Esophagus squamous epithelium (tissue), 4 donors: ENCODE results near the gene PTPRN2.

Source experiments
- POLR2A ChIP-seq, 4 donors: fragments of 450-650 bp; IDR thresholded peaks; one replicate each; pipeline ENCODE4 v1.6.1; 2017; ENCODE audit warnings: antibody characterized with exemption in 4 of 4, mild to moderate bottlenecking in 4 of 4, moderate library complexity in 3 of 4
- TF ChIP-seq, protein P1 (sequence below), 6 experiments: fragments of 450-650 bp in 4 of 6; fragments of 200-600 bp in 2 of 6; sonication (generic) in 2 of 6; IDR thresholded peaks; one replicate each; pipeline ENCODE4 v1.5.1; 2016 to 2019; ENCODE audit warnings: antibody characterized with exemption in 6 of 6, mild to moderate bottlenecking in 4 of 6, moderate library complexity in 4 of 6

- TF ChIP-seq, protein P1, sequence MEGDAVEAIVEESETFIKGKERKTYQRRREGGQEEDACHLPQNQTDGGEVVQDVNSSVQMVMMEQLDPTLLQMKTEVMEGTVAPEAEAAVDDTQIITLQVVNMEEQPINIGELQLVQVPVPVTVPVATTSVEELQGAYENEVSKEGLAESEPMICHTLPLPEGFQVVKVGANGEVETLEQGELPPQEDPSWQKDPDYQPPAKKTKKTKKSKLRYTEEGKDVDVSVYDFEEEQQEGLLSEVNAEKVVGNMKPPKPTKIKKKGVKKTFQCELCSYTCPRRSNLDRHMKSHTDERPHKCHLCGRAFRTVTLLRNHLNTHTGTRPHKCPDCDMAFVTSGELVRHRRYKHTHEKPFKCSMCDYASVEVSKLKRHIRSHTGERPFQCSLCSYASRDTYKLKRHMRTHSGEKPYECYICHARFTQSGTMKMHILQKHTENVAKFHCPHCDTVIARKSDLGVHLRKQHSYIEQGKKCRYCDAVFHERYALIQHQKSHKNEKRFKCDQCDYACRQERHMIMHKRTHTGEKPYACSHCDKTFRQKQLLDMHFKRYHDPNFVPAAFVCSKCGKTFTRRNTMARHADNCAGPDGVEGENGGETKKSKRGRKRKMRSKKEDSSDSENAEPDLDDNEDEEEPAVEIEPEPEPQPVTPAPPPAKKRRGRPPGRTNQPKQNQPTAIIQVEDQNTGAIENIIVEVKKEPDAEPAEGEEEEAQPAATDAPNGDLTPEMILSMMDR (IDR thresholded peaks at IDR 0.05): no peak
- no peak for TF ChIP-seq POLR2A (IDR thresholded peaks at IDR 0.05)
Observed at GRCh38 chr7:158579662-158580646, 7.7 kb downstream of the PTPRN2 start.
